GM23248 (cell line): Measurements from ENCODE around the gene UAP1L1. TPM values are rescaled to one million over a fixed set of nuclear protein-coding genes. Genes with fewer than 3 reads are reported as not detected.
"Not testable (repeated sequence)": the region's sequence is repeated elsewhere in the genome, so short reads cannot be mapped to it uniquely, and the experiment has no call there.

Experiments
- DNase-seq: peaks from one replicate; pipeline ENCODE4 v3.0.0-alpha.2; 2015
- H2AFZ ChIP-seq: fragments of 200-600 bp; sonication (generic); 2 replicates; pipeline ENCODE4 v1.6.1; 2016; ENCODE audit warnings: antibody characterized with exemption
- H3F3A ChIP-seq: fragments of 200-600 bp; sonication (generic); 2 replicates; pipeline ENCODE4 v1.6.1; 2016; ENCODE audit warnings: mild to moderate bottlenecking, antibody characterized with exemption, mixed run types; ENCODE audit not compliant: insufficient read depth
- H3K27ac ChIP-seq: fragments of 200-600 bp; sonication (generic); 2 replicates; pipeline ENCODE4 v1.5.1; 2016; ENCODE audit warnings: mild to moderate bottlenecking
- H3K27me3 ChIP-seq: fragments of 200-600 bp; sonication (generic); replicated peaks from 2 replicates; pipeline ENCODE4 v1.6.1; 2016; ENCODE audit warnings: mild to moderate bottlenecking; ENCODE audit not compliant: insufficient read depth
- H3K36me3 ChIP-seq: fragments of 200-600 bp; sonication (generic); 2 replicates; pipeline ENCODE4 v1.6.1; 2016; ENCODE audit warnings: low read depth, mild to moderate bottlenecking
- H3K4me1 ChIP-seq: fragments of 200-600 bp; sonication (generic); 2 replicates; pipeline ENCODE4 v1.6.1; 2016; ENCODE audit warnings: mild to moderate bottlenecking; ENCODE audit not compliant: insufficient read depth
- H3K4me2 ChIP-seq: fragments of 200-600 bp; sonication (generic); one replicate; pipeline ENCODE4 v1.6.1; 2016; ENCODE audit warnings: mild to moderate bottlenecking; ENCODE audit not compliant: unreplicated experiment
- H3K4me3 ChIP-seq: fragments of 200-600 bp; sonication (generic); 2 replicates; pipeline ENCODE4 v1.5.1; 2016; ENCODE audit warnings: mild to moderate bottlenecking
- H3K79me2 ChIP-seq: fragments of 200-600 bp; sonication (generic); 2 replicates; pipeline ENCODE4 v1.6.1; 2016; ENCODE audit warnings: mild to moderate bottlenecking; ENCODE audit not compliant: insufficient read depth
- H3K9ac ChIP-seq: fragments of 200-600 bp; sonication (generic); 2 replicates; pipeline ENCODE4 v1.6.1; 2016; ENCODE audit warnings: mild to moderate bottlenecking
- H3K9me2 ChIP-seq: fragments of 200-600 bp; sonication (generic); 2 replicates; pipeline ENCODE4 v1.6.1; 2016; ENCODE audit warnings: mixed run types, mild to moderate bottlenecking, moderate library complexity; ENCODE audit not compliant: insufficient read depth
- H3K9me3 ChIP-seq: fragments of 200-600 bp; sonication (generic); one replicate; pipeline ENCODE4 v1.6.1; 2017; ENCODE audit warnings: low read depth
- H4K20me1 ChIP-seq: fragments of 200-600 bp; sonication (generic); 2 replicates; pipeline ENCODE4 v1.6.0; 2016; ENCODE audit not compliant: insufficient read depth
- EZH2 ChIP-seq: fragments of 200-600 bp; sonication (generic); IDR thresholded peaks from 2 replicates; pipeline ENCODE4 v1.6.1; 2018; ENCODE audit warnings: antibody characterized with exemption, mild to moderate bottlenecking; ENCODE audit not compliant: insufficient read depth, poor library complexity, severe bottlenecking
- EZH2phosphoT487 ChIP-seq: fragments of 200-600 bp; sonication (generic); IDR thresholded peaks from 2 replicates; pipeline ENCODE4 v1.6.1; 2018; ENCODE audit warnings: antibody characterized with exemption, moderate library complexity, mild to moderate bottlenecking, low read depth; ENCODE audit not compliant: insufficient read depth
- WGBS, 2 experiments: methylation state at CpG; one replicate each; pipeline ENCODE4 v1.1.6; 2015 to 2017; ENCODE audit warnings: low lambda C conversion rate in 2 of 2, low coverage in 1 of 2; ENCODE audit errors: missing lambda C conversion rate in 2 of 2; 5-methylcytosine and 5-hydroxymethylcytosine counted together
- in situ Hi-C: fragments of 300-500 bp; cut with MboI; formaldehyde crosslinking; loops from 2 replicates; pipeline ENCODE4 v1.15.0; 2020
- polyA plus RNA-seq: library from polyadenylated mRNA; unstranded; fragments of >200 nt; fragmentation: Nextera tagmentation; extraction: Ambion mirVana; gene quantifications from 2 replicates; pipeline ENCODE4 v1.2.1, GENCODE V29; 2016
- total RNA-seq: library from RNA; depleted of rRNA; stranded (reverse); fragments of >200 nt; shearing (Covaris generic); gene quantifications from 2 replicates; pipeline ENCODE4 v1.2.3, GENCODE V29; 2014

UAP1L1 gene
- total and polyA plus RNA-seq, 2 experiments from 2014 or later, result 4.3 to 5.7 TPM

DNA sequence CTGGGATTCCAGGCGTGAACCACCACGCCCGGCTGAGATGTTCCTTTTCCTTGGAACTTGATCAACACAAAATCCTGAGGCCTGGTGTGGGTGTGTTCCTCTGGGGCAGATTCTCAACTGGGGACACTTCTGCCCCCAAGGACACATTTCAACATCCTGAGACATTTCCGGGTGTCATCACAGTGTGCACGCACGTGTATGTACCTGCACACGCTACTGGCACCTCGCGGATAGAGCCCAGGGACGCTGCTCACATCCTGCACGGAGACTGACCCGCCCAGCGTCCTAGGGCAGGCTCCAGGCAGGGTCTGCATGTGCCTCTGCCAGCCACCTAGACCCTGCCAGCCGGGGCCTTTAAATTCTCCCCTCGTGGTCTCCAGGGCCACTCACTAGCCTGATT lies 14.9 kb upstream of the UAP1L1 start:
- Histone ChIP-seq H3F3A (0 out of 2 replicates have a peak, but pooled peaks cover 3% of the 10 kb centered on the region), H3K9ac (no peak overlapping the region), H3K79me2 (no peaks in the 10 kb centered on the region), H3K9me3 (no peaks in the 10 kb centered on the region), H4K20me1 (no peaks in the 10 kb centered on the region), H3K27ac (no peak overlapping the region), H3K4me1 (no peaks in the 10 kb centered on the region; the same call in 1 of the 2 replicates), H2AFZ (no peak overlapping the region), H3K4me3 (no peak overlapping the region), H3K36me3 (no peaks in the 10 kb centered on the region), H3K27me3 (no peaks in the 10 kb centered on the region), H3K9me2 (no peaks in the 10 kb centered on the region), H3K4me2 (no peak overlapping the region)
- DNase-seq, result no peak
- WGBS, 2 experiments, result 70 to 71% methylated on average over 15 of the region's 15 CpGs
- TF ChIP-seq EZH2phosphoT487 (no peak), EZH2 (no peak)
- in situ Hi-C loops, result no loop called here

DNA sequence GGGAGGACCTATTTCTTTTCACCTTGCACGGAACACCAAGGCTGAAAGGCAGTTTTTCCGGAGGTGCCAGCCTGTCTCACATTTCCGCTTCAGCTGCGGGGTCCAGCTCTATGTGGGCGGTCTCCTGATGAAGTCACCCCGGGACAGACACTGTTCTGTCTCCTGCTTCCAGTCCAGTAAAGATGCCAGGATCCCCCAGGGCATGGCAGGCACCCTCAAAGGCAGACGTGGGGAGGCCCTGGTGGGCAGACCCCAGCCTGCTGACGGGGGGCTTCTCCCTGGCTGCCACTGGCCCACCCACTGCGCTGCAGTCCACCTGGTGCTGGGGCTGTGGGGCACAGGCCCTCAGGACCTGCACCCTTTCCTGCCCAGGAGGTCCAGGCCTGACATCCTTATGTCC lies 14.5 kb upstream of the UAP1L1 start:
- H3K36me3 ChIP-seq, H3K4me3 ChIP-seq, H4K20me1 ChIP-seq, H3K79me2 ChIP-seq, H3F3A ChIP-seq, H3K4me1 ChIP-seq, H2AFZ ChIP-seq, DNase-seq, H3K9me2 ChIP-seq, H3K9me3 ChIP-seq, in situ Hi-C loops, H3K9ac ChIP-seq, H3K4me2 ChIP-seq, H3K27me3 ChIP-seq, H3K27ac ChIP-seq: not testable (repeated sequence)
- WGBS, 2 experiments, result 55 to 60% methylated on average over 6 to 8 of the region's 9 CpGs

DNA sequence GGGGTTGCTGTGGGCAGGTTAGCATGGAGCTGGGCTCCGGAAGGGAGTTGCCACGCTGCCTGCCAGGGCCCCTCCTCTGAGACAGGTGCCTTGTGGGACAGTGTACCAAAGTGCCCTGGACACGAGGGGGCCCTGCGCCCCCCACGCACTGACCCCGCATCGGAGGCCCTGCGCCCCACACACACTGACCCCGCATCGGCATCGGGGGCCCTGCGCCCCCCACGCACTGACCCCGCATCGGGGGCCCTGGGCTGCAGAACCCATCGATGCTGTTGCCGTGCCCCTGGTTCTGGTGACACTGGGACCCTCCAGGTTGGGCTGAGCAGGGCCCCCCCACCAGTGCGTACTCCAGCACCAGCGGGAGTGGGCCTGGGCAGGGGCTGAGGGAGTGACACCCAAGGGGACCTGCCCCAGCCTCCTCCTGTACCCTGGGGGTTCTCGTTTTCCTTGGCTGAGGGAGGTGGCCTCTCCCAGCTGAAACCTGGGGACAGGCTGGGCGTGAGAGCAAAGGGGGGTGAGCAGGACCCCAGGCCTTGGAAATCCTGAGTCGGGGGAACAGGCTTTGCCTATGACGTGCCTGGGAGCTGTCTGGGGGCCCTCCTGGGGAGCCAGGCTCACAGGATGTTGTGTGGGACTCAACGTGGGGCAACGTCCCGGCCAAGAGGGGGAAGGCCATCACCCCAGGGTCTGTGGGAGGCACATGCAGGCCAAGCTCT lies 13.8 kb upstream of the UAP1L1 start:
- Histone ChIP-seq H3K9ac (no peak overlapping the region), H3K4me3 (no peak overlapping the region), H3K79me2 (no peaks in the 10 kb centered on the region), H3K27ac (no peak overlapping the region), H3F3A (no peaks in the 10 kb centered on the region), H3K4me2 (no peak overlapping the region), H3K9me3 (no peaks in the 10 kb centered on the region), H3K9me2 (no peaks in the 10 kb centered on the region), H3K27me3 (no peaks in the 10 kb centered on the region), H2AFZ (no peak overlapping the region), H3K36me3 (no peaks in the 10 kb centered on the region), H3K4me1 (no peaks in the 10 kb centered on the region), H4K20me1 (no peaks in the 10 kb centered on the region)
- in situ Hi-C loops, result no loop called here
- DNase-seq, result no peak
- no peak for TF ChIP-seq EZH2phosphoT487
- no peak for TF ChIP-seq EZH2
- whole genome bisulfite sequencing, 2 experiments, result 71 to 73% methylated on average over 10 to 18 of the region's 26 CpGs

DNA sequence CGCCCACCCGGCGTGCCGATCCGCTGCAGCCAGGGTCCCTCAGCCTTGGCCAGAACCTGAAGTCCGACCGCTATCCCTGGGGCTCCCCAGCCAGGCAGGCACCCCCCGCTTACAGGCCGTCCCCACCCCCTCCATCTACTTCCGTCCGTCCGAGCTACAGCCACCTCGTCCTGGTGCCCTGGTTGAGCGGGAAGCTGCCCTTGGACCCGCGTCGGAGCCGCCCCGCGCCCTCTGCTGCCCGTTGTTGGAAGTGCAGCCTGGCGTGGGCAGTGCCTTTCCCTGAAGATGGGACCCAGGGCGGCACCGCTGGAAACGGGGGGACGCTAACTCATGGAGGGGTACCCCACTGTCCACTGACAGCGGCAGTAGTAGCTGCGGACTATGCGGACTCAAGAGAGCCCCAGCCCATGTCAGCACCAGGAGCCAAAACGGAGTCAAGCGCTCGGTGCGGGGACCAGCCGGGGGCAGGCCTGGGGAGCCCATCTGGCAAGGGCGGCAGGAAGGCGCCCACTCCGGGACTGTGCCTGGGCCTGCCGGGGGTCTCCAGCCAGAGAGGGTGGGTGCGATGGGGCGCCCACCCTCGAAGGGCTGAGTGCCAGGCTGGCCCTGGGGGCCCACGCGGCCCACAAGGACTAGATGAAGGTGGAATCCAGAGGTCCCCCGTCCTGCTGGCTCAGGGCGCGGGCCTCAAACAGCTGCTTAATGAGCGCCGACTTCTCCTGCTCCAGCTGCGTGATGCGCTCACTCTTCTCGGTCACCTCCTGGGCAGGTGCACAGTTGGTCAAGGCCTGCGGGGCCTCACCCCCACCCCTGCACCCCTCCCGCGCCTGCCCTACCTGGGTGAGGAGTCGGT lies 13.1 kb upstream of the UAP1L1 start:
- H3K9ac ChIP-seq, result no peak overlapping the region
- no peaks in the 10 kb centered on the region for H3K27me3 ChIP-seq
- no peak overlapping the region for H3K27ac ChIP-seq
- no peak overlapping the region for H3K4me3 ChIP-seq
- DNase-seq, result peak; percentile 58
- H4K20me1 ChIP-seq, result no peaks in the 10 kb centered on the region
- 25 to 43% methylated on average over 37 to 55 of the region's 55 CpGs for WGBS, 2 experiments
- no peaks in the 10 kb centered on the region for H3F3A ChIP-seq
- no peaks in the 10 kb centered on the region for H3K9me2 ChIP-seq
- H3K4me1 ChIP-seq, result no peaks in the 10 kb centered on the region
- H3K36me3 ChIP-seq, result no peaks in the 10 kb centered on the region
- no peak overlapping the region for H2AFZ ChIP-seq
- H3K4me2 ChIP-seq, result no peak overlapping the region
- TF ChIP-seq EZH2phosphoT487 (no peak), EZH2 (no peak)
- in situ Hi-C loops, result no loop called here
- no peaks in the 10 kb centered on the region for H3K79me2 ChIP-seq
- no peaks in the 10 kb centered on the region for H3K9me3 ChIP-seq
